Loucy (cell line): ENCODE data around the gene SEMA5A.

Experiments
- H2AFZ ChIP-seq: fragments of 200-600 bp; sonication (generic); 2 replicates; pipeline ENCODE4 v1.6.0; 2016; ENCODE audit warnings: antibody characterized with exemption, mild to moderate bottlenecking, low read length, moderate library complexity
- H3F3A ChIP-seq: fragments of 200-600 bp; 2 replicates; pipeline ENCODE4 v1.6.0; 2016; ENCODE audit warnings: antibody characterized with exemption, low read depth, mild to moderate bottlenecking
- H3K27me3 ChIP-seq: fragments of 200-600 bp; sonication (generic); 2 replicates; pipeline ENCODE4 v1.6.1; 2014; ENCODE audit warnings: low read length, mild to moderate bottlenecking; ENCODE audit not compliant: insufficient read depth, poor library complexity, severe bottlenecking
- H3K36me3 ChIP-seq: fragments of 200-600 bp; sonication (generic); 2 replicates; pipeline ENCODE4 v1.6.1; 2016; ENCODE audit warnings: low read length; ENCODE audit not compliant: insufficient read depth
- H3K4me1 ChIP-seq: fragments of 200-600 bp; sonication (generic); 2 replicates; pipeline ENCODE4 v1.5.1; 2014; ENCODE audit warnings: low read length, mild to moderate bottlenecking; ENCODE audit not compliant: insufficient read depth, poor library complexity, severe bottlenecking
- H3K4me2 ChIP-seq: fragments of 200-600 bp; sonication (generic); 2 replicates; pipeline ENCODE4 v1.6.0; 2014; ENCODE audit warnings: antibody characterized with exemption, low read length, low read depth, mild to moderate bottlenecking; ENCODE audit not compliant: poor library complexity, severe bottlenecking
- H3K4me3 ChIP-seq: fragments of 200-600 bp; sonication (generic); 2 replicates; pipeline ENCODE4 v1.5.1; 2014; ENCODE audit warnings: low read length, mild to moderate bottlenecking, mixed read lengths; ENCODE audit not compliant: poor library complexity, severe bottlenecking
- H3K79me2 ChIP-seq: fragments of 200-600 bp; sonication (generic); 2 replicates; pipeline ENCODE4 v1.6.1; 2014; ENCODE audit warnings: low read length; ENCODE audit not compliant: insufficient read depth
- H3K9ac ChIP-seq: fragments of 200-600 bp; sonication (generic); 2 replicates; pipeline ENCODE4 v1.6.0; 2014; ENCODE audit warnings: mild to moderate bottlenecking, low read depth, low read length, moderate library complexity; ENCODE audit not compliant: poor library complexity, severe bottlenecking
- H3K9me2 ChIP-seq: fragments of 200-600 bp; sonication (generic); replicated peaks from 2 replicates; pipeline ENCODE4 v1.6.1; 2016; ENCODE audit warnings: low read depth, low read length, mixed read lengths
- H3K9me3 ChIP-seq: fragments of 200-600 bp; sonication (generic); 2 replicates; pipeline ENCODE4 v1.6.1; 2014; ENCODE audit warnings: mild to moderate bottlenecking, antibody characterized with exemption, low read length, low read depth; ENCODE audit not compliant: insufficient read depth
- H4K20me1 ChIP-seq: fragments of 200-600 bp; sonication (generic); 2 replicates; pipeline ENCODE4 v1.6.0; 2014; ENCODE audit warnings: antibody characterized with exemption, low read length, mild to moderate bottlenecking; ENCODE audit not compliant: insufficient read depth, poor library complexity, severe bottlenecking
- CTCF ChIP-seq: fragments of 200-600 bp; sonication (generic); conservative IDR thresholded peaks from 2 replicates; pipeline ENCODE4 v1.5.1; 2014; ENCODE audit warnings: mild to moderate bottlenecking, antibody characterized with exemption, low read length
- EZH2phosphoT487 ChIP-seq: fragments of 200-600 bp; IDR thresholded peaks from 2 replicates; pipeline ENCODE4 v1.6.1; 2018; ENCODE audit warnings: antibody characterized with exemption, mild to moderate bottlenecking, moderate library complexity, borderline replicate concordance

The SEMA5A gene

GRCh38 chr5:9197881-9198260 lies 348.0 kb downstream of the SEMA5A start:
- H3K27me3 ChIP-seq, result no peaks in the 10 kb centered on the region
- H3K4me2 ChIP-seq, result no peak overlapping the region

GRCh38 chr5:9196403-9197227 lies 349.3 kb downstream of the SEMA5A start:
- H3K4me2 ChIP-seq, result no peak overlapping the region
- no peak overlapping the region for H2AFZ ChIP-seq
- H3K4me3 ChIP-seq, result no peak overlapping the region
- TF ChIP-seq CTCF (no peak), EZH2phosphoT487 (no peak)
- no peak overlapping the region for H3K9ac ChIP-seq
- no peaks in the 10 kb centered on the region for H3K9me2 ChIP-seq
- no peaks in the 10 kb centered on the region for H3K4me1 ChIP-seq
- no peaks in the 10 kb centered on the region for H3K79me2 ChIP-seq
- no peaks in the 10 kb centered on the region for H3F3A ChIP-seq
- no peaks in the 10 kb centered on the region for H3K36me3 ChIP-seq
- no peaks in the 10 kb centered on the region for H3K9me3 ChIP-seq
- H4K20me1 ChIP-seq, result no peaks in the 10 kb centered on the region
- no peaks in the 10 kb centered on the region for H3K27me3 ChIP-seq

More at GRCh38 chr5:9197881-9198260, 348.0 kb downstream of the SEMA5A start:
- Histone ChIP-seq H4K20me1 (no peaks in the 10 kb centered on the region), H3K36me3 (no peaks in the 10 kb centered on the region), H3K9me3 (no peaks in the 10 kb centered on the region), H3F3A (no peaks in the 10 kb centered on the region), H3K9me2 (no peaks in the 10 kb centered on the region), H3K79me2 (no peaks in the 10 kb centered on the region), H3K4me1 (no peaks in the 10 kb centered on the region), H3K4me3 (no peak overlapping the region), H2AFZ (no peak overlapping the region), H3K9ac (no peak overlapping the region)
- TF ChIP-seq CTCF, result no peak
- TF ChIP-seq EZH2phosphoT487, result no peak

GRCh38 chr5:9194509-9194908 lies 351.4 kb downstream of the SEMA5A start:
- Histone ChIP-seq H3K4me1 (no peaks in the 10 kb centered on the region), H3K27me3 (no peaks in the 10 kb centered on the region), H4K20me1 (no peaks in the 10 kb centered on the region), H3K9ac (no peak overlapping the region), H3K79me2 (no peaks in the 10 kb centered on the region), H3F3A (no peaks in the 10 kb centered on the region), H3K9me2 (no peaks in the 10 kb centered on the region), H3K4me2 (no peak overlapping the region), H2AFZ (no peak overlapping the region), H3K4me3 (no peak overlapping the region), H3K36me3 (no peaks in the 10 kb centered on the region), H3K9me3 (no peaks in the 10 kb centered on the region)
- TF ChIP-seq EZH2phosphoT487, result no peak
- TF ChIP-seq CTCF, result no peak
